Stimulated activated CD4-positive, alpha-beta T cell treated with anti-CD3 and anti-CD28 coated beads, Interleukin-4, amount 100 ng/mL, for 4 hours (primary cell): ENCODE results near the gene SETD2.
"Not testable (repeated sequence)": the region's sequence is repeated elsewhere in the genome, so short reads cannot be mapped to it uniquely, and the experiment has no call there.

Source experiments
- DNase-seq, 2 experiments: peaks; one replicate each; pipeline ENCODE4 v3.0.0-alpha.2; 2020

SETD2 gene

DNA sequence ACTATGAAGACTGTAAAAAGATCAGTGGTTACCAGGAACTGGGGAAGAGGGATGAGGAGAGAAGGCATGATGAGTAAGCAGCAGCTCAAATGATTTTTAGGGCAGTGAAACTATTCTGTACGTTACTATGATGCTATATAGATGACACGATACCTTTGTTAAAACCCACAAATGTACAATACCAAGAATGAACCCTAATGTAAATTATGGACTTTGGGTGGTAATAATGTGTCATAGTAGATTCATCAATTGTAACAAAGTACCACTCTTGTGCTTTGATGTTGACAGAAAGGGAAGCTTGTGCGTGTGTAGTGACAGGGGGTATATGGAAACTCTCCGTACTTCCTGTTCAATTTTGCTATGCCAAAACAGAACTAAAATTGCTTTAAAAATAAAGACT, 132.9 kb downstream of the SETD2 start:
- not testable (repeated sequence) for DNase-seq

DNA sequence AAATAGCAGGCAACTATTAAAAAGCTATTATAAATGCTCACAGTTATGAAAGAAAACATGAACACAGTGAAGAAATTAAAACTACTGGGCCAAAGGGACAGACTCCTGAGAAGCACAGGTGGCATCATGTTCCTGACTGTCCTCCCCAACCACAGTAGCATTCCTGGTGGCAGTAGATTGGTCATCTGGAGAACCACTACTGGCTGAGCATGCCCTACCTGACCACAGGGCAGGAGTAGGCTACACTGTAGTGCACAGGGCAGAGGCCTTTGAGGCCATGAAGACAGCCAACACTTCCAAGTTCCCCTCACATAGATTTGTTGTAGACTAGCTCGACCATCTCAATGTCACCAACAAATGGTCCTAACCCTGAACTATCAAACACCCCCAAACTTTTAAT, 135.2 kb downstream of the SETD2 start:
- DNase-seq = no peak

DNA sequence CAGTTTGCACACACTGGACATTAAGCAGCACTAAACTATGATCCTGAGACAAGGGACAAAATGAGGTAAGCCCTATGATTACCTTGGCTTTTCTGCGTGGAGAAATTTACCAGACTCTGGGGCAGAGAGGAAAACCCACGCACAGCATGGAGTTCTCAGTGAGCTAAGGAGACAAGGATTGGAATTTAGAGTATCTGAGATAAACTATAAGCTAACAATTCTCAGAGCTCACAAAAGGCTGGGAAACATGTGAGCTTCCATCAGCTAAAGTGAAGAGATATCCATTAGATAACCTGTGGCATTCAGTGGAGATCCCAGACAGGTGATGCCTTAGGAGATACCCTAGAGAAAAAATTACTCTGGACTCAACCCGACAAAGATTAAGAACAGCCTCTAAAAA, 135.8 kb downstream of the SETD2 start:
- no peak for DNase-seq

DNA sequence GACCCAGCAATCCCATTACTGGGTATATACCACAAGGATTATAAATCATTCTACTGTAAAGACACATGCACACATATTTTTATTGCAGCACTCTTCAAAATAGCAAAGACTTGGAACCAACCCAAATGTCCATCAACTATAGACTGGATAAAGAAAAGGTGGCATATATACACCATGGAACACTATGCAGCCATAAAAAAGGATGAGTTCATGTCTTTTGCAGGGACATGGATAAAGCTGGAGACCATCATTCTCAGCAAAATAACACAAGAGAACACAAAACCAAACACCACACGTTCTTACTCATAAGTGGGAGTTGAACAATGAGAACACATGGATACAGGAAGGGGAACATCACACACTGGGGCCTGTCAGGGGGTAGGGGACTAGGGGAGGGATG, 137.5 kb downstream of the SETD2 start:
- not testable (repeated sequence) for DNase-seq

DNA sequence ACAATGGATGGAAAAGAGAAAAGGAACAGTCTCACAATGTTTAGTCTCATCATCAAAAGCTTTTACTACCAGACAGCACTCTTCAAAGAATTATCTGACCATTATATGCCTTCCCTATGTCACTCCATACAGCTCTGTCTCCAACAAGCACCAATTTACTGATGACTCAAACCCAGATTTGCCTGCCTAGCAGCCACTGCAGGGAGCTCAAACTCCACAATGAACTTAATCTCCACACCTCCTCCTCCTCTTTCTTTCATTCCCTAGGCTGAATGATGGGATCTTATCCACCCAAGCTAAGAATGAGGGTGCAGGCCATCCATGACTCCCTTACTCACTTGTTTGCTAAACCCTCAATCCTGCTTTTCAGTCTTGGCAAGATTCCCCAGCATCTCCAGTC, 139.0 kb downstream of the SETD2 start:
- DNase-seq = no peak

DNA sequence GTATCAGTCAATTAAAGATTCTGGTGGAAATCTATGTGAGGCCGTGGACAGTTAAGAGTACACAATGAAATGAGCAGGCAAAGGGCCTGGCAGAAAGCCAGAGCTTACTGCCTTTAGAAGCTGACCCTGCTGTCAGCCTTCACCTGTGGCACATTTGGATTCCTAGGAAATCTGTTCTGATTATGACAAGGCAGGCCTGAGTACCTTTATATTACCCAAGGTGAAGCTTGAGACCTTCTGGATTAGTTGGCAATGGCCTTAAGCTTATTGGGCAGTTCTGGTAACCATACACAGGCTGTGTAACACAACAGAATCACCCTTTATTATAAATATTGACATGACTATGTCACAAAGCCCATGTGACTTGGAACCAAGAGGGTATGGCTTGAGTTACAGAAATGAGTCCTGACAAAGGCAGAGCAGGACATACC, 141.3 kb downstream of the SETD2 start:
- no peak for DNase-seq

DNA sequence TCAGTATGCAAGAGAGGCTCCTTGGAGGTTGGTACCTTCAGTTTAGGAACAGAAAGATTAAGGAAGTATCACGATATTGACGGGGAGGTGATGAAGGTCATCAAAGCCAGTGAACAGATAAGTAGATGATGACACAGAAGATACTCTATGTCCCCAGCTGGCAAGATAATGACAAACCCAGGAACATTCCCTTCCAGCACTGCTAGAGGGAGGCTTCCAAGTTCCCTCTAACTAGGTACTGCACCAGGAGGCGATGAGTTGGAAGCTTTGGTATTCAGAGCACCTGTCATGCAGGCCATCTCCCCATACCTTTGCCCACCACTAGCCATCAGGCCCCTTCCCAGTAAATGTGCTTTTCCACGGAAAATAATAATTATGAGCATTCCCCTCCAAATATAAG, 143.6 kb downstream of the SETD2 start:
- DNase-seq = no peak

DNA sequence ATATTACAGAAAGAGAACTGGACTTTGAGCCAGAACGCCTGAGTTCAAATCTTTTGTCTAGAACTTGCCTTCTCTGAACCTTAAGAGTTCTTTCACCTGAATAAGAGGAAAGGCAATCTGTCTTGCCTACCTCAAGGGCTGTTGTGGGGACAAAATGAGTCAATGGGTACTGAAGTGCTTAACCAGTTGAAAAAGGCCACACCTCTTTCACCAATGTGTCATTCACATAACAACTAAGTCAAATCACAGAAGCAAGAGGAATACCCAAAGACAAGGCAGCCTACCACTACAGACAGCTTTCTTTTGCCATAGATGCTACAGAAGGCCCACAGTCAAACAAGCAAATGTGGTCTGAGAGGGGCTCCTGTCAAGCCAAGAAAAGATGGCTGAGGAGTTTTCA, 144.7 kb downstream of the SETD2 start:
- DNase-seq = no peak

DNA sequence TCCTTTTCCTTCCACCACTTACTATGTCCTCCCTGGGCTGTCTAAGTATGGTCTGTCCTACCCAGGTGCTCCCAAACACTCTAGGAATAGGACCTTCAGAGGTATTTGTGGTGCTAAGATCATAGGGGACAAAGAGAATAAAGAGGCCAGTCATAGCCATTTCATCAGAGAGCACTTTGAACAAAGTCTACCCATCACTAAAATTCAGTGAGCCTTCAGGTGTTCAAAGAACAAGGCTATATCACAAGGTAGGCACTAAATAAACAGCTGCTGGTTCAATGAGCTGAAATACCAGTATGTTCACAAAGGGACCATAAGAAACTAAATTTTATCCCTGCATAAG, 145.7 kb downstream of the SETD2 start:
- no peak for DNase-seq

DNA sequence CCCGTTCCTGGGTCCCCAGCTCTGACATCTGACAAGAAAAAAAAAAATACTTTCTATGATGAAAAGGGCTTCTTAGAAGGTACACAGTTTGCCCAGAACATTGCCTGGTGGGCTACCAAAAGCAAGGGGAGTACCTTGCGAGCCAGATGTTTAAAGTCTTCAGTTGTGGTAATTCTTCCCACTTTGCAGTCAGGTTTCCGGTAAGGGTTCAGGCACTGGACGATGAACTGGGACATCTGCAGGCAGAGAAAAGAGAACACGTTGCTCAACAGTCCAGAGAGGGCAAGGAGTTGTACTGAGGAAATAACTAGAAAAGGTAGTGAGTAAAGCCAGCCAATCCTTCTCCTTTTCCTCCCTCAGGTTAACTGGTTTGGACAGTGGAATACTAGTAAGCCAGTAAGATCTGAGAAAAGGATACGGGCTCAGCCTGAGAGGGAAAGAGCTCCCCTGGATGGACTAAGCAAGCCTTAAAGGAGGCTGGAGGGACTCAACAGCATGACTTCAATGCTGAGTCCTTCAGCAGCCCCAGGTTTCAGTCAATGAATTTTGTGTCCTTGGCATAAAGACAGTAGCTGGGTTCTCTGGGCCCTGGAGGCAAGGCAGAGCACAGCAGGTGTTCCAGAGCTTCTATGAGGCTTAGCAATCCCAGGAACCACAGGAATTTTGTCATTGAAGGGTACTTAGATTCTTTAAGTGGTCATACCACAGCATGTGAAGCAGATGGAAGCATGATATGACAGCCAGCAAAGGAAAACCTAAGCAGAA, 146.2 kb downstream of the SETD2 start:
- DNase-seq = no peak

DNA sequence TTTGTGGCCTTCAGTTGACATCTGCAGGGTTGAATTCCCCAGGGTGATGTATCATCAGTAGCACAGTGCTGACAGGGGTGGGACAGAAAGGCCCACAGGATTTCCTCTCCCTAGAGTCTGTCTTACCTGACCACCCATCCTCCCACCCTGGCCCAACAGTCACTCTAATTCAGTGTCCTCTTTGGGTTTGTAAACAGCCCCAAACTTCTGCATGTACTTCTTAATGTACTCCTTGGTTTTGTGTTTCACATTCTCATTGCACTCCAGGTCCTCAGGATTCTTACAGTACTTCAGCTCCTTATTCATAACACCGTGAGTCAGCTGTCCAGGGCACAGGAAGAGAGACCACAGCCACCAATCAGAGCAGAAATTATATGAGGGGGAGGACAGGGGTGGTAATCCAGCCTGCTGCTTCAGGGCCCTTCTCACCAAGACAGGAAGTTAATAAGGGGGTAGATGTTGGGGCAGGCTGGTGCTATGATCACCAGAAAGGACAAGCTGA, 146.9 kb downstream of the SETD2 start:
- DNase-seq = peak in 1 of 2 experiments; percentile 36

DNA sequence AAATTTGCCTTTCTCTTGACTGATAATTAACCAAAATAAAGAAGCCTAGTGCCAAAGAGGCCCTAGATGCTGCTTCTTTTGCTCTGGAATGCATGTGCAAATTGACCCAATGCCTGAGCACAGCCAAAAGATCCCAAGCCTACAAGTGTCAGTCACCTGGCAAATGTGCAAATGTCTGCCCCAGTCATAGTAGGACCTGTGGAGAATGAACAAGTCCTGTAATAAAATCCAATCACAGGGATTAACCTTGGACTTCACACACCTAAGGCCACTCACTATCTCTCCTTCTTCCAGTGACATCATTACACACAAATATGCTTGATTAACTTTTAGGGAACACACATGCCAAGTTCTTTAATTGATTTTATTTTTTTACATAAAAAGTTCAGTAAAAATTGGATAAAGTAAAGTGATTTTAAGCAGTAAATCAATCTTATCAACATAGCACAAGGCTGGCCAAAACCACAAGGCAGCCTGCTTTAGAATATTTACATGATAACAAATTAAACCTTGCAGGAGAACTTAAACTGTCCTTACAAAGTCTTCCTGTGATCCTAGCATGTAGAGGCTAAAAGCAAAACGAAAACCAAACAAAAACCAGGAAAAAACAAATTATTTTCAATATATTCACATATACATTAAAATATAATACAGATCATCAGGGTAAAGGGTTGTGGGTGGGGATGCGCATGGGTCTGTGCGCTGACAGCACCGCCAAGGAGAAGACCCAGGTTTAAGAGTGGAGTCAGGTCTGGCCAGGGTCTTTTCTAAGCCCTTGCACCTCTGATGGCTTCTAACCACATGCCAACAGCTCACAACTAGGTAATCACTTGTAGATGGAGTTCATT, 147.6 kb downstream of the SETD2 start:
- no peak for DNase-seq

DNA sequence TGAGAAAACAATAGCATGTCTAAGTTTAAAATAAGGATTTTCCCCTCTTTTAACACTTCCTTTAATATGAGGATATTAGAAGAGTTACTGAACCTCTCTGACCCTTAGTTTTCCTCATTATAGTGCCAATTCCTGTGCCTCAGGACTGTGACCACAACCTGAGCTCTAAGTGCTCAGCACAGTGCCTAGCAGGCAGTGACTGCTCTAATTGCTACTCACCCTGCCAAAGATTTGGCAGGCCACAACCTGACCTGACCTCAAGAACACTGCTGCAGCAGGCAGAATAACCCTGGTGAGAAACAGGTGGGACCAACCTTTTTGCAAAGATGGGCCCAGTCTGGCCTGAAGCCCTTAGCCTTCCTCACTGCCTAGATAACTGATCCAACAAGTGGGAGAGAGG, 148.8 kb downstream of the SETD2 start:
- DNase-seq = no peak

DNA sequence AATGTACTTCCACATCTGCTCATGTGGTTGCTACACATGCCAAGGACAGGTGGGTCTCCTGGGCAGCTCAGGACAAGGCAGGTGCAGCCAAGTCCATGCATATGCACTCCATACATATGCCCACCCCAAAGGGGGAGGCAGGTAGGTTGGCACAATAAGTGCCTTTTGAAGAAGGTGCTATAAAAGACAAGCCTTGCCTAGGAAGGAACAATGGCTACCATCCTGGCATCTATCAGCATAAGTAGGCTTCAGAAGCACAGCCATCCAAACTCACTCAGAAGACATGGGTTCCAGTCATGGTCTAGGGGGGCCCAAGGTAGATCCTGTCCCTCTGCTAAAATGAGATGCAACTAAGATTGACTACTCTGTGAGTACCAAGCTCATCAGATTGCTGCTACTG, 149.9 kb downstream of the SETD2 start:
- no peak for DNase-seq

DNA sequence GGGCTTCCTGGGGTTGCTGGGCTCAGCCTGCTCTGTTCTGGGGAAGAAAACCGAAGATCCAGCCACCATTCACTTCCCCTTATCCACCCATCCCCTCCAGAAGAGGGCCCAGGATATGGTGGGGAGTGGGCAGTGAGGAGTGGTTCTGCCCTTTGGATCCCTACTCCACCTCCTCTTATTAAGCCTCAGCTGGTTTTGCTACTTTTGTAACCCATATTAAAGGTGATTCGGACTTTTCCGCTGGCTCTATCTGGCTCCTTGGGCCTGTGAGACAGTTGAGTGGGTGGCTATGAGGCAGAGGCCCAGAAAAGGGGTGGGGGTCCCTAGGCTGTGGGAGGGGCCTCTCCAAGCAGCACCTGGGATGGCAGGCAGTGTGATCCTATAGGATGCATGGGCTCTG, 150.7 kb downstream of the SETD2 start:
- DNase-seq = no peak

DNA sequence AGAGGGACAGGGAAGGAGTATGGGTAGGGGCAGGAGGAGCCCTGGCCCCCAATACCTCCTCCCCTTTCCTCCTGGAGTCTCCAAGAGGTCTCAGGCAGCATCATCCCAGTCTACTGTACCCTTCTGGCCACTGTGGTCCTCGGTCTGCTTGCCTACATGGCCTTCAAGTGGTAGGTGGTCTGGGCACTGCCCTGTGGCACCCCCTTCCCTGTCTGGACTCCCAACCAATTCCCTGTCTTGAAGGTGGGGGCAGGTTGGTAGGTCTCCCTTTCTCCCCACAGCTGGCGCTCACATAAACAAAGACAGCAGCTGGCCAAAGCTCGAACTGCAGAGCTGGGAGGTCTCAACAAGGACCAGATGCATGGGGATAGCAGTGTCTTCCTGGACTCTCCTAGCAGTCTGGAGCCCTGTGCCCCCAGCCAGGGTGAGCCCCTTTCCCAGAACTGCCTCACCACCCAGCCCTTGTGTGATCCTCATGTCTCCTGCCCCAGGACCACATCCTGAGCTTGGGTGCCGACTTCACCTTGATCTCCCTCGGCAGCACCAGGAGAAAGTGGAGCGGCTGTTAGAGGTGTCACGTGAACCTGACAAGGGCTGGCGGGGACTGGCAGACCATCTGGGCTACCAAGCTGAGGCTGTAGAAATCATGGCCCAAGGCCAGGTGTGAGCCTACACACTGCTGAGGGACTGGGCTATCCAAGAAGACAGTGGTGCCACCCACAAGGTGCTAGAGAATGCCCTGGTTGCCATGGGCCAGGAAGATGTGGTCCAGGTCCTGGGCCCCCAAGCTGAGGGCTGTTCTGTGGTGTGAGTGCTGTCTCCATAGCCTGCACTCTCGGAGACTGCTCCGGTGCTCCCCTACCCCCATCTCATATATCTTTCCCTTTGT, 151.3 kb downstream of the SETD2 start:
- DNase-seq = no peak

DNA sequence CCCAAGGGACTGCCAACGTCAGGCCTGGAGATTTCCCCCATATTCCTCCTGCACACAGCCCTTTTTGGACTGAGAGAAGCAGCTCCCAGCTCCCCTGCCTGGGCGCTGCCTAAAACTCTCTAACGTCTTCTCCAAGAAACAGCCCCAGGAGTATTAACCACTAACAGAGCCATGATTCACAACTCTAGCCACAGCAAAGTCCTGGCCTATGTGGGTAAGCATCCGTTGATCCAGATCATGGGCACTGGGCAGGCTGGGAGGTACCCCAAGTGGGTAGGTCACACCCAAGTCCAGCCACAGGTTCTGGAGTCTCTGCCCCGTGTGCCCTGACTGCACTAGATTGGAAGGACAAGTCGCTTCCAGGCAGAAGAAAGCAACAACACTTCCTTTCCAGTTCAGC, 152.5 kb downstream of the SETD2 start:
- no peak for DNase-seq

DNA sequence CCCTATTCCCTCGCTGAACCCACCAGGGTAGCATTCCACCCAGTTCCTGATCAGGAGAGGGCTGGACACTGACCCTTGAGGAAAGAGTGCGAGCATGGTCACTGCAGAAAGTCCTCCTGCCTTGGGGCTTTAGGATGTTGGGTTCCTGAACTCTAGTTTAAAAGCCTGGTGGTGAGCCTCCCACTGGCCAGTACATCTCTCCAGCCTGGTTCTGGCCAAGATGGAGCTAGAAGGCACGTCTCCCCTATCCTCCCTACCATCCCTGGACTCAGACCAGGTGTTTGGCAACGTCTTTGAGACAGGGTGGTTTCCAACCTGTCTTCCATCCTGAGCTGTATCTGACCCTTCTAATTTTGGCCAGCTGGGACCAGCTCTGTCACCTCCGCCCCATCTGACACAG, 153.0 kb downstream of the SETD2 start:
- DNase-seq = no peak

DNA sequence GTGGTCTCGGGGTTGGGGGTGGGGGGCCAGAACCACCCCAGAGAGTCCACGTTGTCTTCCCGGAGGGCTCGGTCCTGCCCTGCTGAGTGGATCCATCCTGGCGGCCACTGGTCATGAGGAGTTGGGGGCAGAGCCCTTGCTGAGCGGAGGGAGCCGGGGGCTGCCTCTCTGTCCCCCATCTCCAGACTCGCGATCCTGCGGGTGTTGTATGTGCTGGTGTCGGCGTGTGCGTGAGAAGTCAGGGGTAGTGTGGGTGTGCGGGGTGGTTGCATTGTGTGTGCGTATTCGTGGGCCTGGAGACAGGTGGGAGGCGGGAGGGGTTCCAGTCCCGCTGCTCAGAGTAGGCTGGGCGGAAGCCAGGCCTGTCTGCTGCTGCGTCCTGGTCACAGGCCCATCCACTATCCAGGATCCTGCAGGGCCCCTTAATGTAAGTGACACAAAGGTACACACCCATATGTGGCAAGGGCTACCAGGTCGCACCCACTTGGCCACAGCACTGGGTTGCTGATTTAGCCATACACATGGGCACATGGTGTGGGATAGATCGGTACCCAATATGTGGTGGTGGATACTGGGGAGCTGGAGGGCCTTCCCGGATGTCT, 153.7 kb downstream of the SETD2 start:
- no peak for DNase-seq

DNA sequence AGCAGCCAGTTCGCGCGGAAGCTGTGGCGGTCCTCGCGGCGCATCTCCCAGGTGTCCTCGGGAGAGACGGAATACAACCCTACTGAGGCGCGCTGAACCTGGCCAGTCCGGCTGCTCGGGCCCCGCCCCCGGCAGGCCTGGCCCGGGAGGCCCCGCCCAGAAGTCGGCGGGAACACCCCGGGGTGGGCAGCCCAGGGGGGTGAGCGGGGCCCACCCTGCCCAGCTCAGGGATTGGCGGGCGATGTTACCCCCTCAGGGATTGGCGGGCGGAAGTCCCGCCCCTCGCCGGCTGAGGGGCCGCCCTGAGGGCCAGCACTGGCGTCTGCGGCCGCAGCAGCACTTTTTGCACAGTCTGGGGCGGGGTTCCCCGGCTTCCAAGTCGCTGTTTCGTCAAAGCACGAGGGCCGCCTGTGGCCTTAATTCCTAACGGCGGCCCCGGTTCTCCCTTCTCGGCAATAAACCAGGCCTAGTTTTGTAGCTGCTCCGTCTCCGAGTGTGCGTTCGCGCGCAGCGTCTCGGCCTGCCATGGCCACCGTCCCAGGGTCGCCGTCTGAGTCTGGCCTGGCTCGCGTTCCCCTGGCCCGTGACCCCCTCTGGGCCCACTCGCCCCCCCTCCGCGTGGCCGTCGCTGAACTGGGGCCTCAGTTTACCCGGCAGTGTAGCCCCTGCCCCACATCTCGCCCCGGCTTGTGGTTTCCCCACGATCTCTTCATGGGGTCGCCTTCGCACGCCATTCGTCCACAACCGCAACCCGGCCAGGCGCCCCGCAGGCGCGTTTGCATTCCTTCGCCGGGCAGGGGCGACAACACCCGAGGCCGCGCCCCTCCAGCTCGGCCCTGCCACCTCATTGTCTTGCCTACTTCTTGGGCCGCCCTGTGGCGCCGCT, 154.4 kb downstream of the SETD2 start:
- DNase-seq = peak; percentile 64 to 72

DNA sequence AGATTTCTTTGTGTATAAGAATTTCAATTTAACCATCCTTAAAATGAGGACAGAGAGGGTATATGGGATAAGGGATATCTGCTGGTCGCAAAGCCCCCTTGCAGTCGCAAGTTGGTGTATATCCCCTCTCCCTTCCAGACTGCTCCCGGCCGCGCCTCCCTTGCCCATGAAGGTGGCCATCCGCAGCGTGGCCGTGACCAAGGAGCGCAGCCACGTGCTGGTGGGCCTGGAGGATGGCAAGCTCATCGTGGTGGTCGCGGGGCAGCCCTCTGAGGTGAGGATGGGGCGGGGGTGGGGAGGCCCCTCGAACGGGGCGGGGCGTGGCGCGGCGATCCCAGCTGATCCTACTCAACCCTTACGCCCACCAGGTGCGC, 155.1 kb downstream of the SETD2 start:
- DNase-seq = no peak
